Kidney glomerular epithelial cell (primary cell): ENCODE results near the gene RHEB.

ENCODE experiments used
- DNase-seq: peaks from one replicate; lab custom pipeline; 2025; lab: John Stamatoyannopoulos, UW

The RHEB gene

DNA sequence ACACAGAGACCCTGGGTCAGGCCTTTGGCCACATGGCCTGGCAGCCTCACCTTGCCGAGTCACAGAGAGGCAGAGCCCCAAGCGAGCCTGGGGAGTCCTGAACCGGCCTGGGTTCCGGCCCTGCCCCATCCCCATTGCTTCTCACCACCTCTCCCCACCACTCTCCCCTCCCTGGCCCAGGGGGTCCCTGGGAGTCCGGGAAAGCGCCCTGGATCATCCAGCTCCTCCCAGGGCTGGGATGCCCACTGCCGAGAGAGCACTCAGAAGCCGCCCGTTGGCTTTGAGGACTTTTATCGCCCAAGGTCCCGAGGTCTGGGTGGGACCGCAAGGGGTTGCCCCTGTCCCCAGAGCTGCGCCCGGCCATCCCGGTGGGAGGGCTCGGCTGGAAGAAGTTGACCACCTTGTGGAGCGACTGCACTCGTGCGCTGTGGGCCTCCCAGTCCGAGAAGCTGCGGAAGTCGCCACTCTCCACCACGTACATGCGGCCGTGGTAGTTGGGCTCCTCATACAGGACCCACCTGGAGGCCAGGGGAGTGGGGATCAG is 87.9 kb downstream of the RHEB start:
- DNase-seq, result no peak

GRCh38 chr7:151431281-151431767 is 88.4 kb downstream of the RHEB start:
- DNase-seq, result no peak

DNA sequence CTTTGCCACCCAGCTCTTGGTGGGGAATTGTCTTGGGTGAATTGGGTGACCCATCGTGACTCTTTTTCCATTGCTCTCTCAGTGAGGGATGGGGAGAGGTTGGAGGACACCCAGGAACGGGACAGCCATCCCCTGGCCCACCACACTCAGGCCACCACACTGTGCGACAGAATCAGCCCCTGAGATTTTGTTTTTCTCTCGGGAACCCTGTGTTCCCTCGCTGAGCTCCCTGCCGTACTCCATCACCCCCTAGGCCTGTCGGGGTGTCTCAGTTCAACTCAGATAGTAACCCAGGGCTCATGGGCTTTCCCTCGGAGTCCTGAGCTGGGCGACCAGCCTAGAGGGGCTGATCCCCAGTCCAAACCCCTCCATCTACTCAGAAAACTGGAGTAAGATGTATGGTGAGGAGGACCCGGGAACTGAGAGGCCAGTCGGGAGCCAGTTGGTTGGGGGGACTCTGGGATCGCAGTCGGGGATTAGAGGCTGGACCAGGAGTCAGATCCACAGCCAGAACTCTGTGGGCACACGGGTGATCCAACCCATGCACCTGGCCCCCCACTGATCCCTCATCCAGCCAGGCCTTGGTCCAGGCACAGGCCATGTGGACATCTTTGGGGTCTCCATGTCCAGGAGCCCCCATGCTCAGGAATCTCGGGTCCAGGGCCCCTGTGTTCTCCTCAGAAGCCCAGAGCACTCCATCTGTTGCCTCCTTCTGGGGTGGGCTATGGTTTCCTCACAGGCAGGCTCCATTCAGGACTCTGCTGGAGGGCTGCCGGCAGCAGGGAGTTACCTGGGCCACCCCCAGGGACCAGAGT is 89.1 kb downstream of the RHEB start:
- no peak for DNase-seq

DNA sequence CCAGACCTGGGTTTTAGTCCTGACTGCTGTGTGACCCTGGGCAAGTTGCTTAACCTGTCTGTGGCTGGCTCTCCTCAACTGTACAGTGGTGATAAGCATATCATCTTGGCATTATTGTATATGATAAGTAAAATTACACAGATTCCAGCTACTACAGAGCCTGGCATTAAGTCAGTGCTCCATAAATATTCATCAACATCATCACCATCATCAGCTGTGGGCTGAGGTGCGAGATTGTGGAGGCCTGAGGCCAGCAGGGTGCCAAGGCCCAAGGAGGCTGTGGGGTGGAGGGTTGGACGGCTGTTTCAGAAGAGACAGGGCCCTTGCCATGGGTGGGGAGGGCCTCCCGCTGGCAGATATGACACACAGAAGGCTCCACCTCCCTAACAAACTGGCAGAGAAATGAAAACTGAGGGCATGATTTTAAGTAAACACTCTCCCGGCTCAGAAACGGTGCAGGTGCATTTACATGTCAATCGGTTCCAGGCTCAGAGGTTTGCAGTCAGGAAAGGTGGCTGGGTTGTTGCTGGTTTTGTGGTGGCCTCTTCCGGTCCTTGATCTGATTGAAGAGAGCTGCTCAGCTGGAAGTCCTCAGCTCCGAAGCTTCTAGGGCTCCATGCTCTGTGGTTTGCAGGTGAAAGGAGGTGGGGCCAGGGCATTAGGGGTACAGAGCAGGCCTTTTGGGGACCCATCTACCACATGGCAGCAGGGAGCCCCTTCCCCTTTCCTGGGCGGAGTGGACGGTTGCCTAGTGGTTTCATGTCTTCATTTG is 89.9 kb downstream of the RHEB start:
- DNase-seq, result no peak

DNA sequence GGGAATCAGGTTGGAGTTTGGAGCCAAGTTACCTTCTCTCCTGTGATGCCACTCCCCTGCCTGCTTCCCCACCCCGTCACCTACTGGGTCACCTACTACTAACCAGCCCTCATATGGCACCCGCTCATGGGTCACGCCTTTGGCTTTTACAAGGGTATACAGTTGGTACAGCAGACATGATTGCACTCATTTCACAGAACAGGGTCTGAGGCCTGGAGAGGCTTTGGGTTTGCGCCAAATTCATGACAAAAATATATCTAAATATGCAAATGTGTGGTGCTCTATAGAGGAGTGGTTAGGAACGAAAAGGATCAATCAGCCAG is 90.5 kb downstream of the RHEB start:
- DNase-seq, result no peak

- no peak for DNase-seq
Measured at GRCh38 chr7:151428378-151429236, 91.1 kb downstream of the RHEB start.

DNA sequence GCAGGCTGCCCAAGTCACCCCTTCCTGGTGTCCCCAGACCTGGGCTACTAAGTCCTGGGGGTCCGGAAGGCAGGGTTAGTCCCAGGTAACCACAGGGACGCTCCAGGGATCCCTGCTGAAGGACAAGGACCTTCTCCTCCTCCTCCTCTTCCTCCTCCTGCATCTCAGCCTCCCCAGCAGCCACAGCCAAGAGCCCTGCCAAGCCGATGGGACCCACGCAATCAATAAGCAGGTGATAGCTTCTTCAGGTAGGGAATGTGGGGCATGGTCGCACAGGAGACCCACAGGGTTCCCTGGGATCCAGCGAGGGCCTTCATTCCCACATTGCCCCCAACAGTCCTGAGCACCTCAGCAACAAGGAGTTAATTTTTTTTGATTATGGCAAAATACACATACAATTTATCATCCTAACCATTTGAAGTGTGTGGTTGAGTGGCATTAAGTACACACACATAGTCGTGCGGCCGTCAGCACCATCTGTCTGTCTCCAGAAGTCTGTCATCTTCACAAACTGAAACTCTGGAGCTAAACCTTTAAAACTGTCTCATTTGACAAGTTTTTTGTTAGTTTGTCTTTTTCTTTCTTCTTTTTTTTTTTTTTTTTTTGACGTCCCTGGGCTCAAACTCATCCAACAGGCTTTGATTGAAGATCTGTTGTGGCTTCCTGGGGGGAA is 91.9 kb downstream of the RHEB start:
- no peak for DNase-seq

DNA sequence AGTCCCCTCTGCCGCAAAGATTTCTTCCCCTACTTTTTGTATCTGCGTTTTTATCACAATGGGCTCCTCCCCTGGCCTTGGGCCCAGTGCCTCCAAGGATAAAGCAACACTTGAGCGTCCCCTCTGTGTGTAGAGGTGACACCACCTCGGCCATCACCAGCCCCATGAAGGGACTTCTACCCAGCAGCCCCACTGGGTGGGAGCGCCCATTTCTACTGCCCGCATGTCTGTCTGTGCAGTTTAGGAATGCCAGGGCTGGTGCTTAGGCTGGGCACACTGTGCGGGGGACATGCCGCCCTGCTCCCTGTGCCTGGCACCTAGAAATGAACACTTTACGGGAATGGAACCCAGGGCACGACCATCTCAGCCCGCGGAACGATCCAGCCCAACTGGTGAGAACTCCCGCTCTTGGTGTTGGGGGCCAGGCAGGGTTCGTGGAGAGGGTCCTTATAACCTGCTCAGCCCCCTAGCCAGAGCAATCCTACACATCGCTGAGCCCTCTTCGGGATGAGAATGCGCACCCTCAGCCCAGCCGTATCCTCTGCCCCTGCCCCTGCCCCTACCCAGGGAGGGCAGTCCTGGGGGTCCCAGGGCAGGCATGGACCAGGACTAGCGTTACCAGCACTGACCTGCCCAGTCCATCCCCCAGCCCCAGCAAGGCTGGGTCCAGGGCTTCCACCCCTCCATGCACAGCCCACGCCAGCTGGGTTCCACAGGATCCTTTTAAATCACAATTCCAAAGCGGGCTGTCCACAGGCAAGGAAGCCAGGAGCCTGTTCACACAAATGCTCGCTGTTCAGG is 92.6 kb downstream of the RHEB start:
- no peak for DNase-seq

- peak; percentile 50 for DNase-seq
Measured at GRCh38 chr7:151426441-151426903, 93.2 kb downstream of the RHEB start.

DNA sequence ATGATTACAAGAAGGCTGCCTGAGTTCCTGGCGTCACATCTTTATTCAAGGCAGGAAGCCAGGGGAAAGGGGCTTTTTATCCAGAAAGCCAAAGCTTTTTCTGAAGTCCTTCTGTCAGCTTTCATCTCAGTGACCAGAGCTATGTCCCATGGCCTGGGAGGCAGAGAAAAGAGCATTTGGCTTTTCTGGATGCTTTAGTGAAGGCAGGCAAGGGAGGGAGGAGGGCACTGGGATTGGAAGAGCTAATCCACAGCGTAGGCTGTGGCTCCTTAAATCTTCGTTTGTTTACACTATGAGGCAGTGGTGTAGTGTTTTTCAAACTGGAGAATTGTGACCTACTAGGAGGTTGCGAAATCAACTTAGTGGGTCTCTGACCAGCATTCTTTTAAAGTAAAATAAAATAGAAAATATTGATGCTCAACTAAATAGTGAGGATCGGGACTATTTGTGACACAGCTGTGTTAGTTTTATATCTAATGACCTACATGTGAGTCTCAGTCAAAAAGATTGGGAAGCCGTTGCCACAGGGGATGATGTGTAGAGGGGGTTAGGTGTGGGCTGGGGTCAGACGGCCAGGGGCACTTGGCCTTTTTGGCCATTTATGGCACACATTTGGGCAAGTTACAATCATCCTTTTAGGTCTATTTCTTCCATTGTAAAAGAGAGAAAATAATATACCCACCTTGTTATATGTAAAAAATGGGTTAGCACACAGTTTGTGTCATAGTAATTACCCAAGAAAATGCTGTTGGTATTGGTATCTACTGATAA is 93.8 kb downstream of the RHEB start:
- DNase-seq, result no peak

- DNase-seq, result no peak
Measured at GRCh38 chr7:151424799-151425198, 94.9 kb downstream of the RHEB start.

- no peak for DNase-seq
Measured at GRCh38 chr7:151423936-151424335, 95.8 kb downstream of the RHEB start.

DNA sequence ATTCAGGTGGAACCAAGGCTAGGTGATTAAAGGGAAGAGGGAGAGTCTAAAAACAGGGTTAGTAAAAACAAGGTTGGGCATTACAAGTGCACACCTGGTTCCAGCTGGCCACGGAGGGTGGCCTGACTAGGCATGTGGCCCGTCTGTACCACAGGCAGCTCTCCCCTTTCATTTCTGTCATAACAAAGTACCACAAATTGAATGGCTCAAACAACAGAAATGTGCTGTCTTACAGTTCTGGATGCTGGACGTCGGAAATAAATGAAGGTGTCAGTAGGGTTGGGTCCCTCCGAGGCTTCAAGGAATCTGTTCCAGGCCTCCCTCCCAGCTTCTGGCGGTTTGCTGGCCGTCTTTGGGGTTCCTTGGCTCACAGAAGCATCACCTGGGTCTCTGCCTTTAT is 96.5 kb downstream of the RHEB start:
- DNase-seq, result no peak

DNA sequence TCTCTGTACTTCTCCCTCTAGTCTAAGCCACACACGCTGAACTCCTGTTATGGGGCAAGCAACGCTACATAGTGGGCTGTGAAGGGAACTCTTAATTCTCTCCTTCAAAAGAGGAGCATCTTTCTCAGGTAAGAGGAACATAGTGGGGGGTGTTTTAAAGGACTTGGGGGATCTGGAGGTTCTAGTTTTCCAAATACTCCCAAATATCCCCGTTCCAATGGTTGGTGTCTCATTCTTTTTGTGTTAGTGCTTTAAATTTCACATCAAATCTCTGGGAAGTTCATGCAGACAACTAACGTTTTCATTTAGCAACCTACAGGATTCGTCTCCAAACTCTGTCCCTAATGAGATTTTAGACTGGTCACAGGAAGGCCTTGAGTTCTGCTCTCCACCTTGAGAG is 97.5 kb downstream of the RHEB start:
- no peak for DNase-seq

DNA sequence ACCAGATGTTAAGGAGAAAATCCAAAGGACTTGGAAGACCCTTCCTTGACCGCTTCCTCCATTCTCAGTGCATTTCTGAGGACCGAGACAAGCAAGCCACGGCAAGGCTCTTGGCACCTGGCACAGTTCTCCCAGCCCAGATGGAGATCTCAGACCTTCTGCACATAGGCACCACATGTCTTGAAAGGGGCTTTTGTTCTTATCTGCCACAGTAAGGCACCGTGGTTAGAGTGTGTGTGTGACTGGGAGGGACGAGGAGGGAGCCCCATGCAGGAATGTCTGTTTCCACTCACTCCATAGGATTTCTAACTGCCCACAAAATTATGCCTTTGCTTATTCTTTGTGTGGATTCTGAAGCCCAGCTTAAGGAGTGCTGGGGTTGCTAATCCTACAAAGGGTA is 99.6 kb downstream of the RHEB start:
- DNase-seq, result no peak

GRCh38 chr7:151416941-151417315 is 102.8 kb downstream of the RHEB start:
- no peak for DNase-seq

DNA sequence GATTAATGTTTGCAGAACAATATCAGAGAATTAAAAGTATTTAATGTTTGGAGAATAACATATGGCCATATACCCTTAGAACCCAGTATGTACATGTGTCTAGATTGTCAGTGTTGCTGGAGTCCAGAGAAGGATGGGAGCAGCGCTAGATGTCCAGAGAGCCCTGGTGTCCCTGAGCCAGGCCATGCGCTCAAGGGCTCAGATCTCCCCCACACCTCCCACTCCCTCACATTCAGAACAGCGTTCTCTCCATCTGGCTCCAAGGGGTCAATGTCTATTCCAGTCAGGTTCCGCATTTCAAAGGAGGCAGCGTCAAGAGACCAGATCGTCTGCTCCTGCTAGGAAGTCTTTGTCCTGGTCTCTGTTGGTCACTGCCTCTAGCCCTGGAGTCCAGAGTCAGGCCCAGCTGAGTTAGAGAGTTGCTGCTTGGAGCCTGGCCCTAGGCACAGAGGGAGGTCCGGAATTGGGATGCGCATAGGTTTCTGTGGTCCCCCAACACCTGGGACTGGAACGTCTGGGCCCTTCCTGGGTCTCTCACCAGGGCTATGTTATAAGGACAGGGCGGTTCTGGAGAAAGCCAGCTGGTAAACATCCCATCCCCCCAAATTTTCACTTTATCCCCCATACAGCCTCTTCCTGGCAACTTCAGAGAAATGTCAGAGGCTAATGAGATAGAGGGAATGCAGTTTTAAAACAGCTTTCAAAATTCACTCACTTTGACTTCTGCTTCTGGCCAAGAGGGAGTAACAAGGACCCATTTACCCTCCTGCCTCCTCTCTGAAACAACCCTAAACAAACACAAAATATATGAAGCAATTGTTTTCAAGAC is 103.4 kb downstream of the RHEB start:
- DNase-seq, result no peak
